ENCODE measurements around the gene ERBIN.

DNA sequence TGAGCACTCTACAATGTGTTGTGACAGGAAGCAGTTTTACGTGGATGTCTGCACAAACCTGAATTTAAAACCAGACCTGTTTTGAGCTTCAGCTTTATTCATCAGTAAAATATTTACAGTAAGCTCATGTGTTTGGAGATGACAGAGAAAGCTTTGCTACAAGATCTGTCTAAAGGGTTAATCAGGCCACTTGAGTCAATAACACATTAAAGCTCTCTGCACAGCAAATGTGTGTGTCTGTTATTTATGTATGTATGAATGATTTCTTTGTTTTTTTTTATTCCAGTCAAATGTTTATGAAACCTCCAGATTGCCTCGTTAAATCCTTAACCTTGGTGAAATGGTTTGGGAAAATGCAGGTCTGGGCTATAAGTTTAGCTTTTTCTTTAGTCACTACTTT is 140.5 kb downstream of the ERBIN start:
- TF ChIP-seq POLR2A (IDR thresholded peaks at IDR 0.05; ENCODE audit: low read length) (no peak), RFX5 (IDR thresholded peaks at IDR 0.05) (no peak), RARB (CRISPR knock-in tag; IDR thresholded peaks at IDR 0.05) (no peak), POLR2AphosphoS2 (conservative IDR thresholded peaks at IDR 0.05; ENCODE audit: low read length) (no peak), CEBPB (IDR thresholded peaks at IDR 0.05) (no peak)
- TF ChIP-seq, protein P1, sequence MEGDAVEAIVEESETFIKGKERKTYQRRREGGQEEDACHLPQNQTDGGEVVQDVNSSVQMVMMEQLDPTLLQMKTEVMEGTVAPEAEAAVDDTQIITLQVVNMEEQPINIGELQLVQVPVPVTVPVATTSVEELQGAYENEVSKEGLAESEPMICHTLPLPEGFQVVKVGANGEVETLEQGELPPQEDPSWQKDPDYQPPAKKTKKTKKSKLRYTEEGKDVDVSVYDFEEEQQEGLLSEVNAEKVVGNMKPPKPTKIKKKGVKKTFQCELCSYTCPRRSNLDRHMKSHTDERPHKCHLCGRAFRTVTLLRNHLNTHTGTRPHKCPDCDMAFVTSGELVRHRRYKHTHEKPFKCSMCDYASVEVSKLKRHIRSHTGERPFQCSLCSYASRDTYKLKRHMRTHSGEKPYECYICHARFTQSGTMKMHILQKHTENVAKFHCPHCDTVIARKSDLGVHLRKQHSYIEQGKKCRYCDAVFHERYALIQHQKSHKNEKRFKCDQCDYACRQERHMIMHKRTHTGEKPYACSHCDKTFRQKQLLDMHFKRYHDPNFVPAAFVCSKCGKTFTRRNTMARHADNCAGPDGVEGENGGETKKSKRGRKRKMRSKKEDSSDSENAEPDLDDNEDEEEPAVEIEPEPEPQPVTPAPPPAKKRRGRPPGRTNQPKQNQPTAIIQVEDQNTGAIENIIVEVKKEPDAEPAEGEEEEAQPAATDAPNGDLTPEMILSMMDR (IDR thresholded peaks at IDR 0.05) = no peak

Data from A549 (cell line).